HEK293 (cell line): ENCODE measurements around the gene OLFM3.

Experiments
- CTCF ChIA-PET: fragments of 350-600 bp; formaldehyde crosslinking; extraction: SDS; loops from one replicate; lab custom pipeline; 2021; ENCODE audit warnings: antibody characterized with exemption; lab: Yijun Ruan, JAX
- POLR2A ChIA-PET: fragments of 300-600 bp; formaldehyde crosslinking; extraction: SDS; loops from one replicate; lab custom pipeline; 2020; ENCODE audit warnings: antibody characterized with exemption, inconsistent platforms; lab: Yijun Ruan, JAX
- H3K27ac ChIP-seq: fragments of 200-500 bp; sonication (Bioruptor generic); 2 replicates; pipeline ENCODE4 v1.5.1; 2014; ENCODE audit warnings: low read depth, low read length, control low read depth, inconsistent platforms; ENCODE audit errors: extremely low read depth
- H3K36me3 ChIP-seq, 2 experiments: fragments of 200-500 bp in 1 of 2; sonication (Bioruptor generic) in 1 of 2; 1 replicate in 1 of 2; 2 replicates in 1 of 2; pipeline ENCODE4 v1.5.1; 2014 to 2017; ENCODE audit warnings: inconsistent platforms in 2 of 2, low read length in 2 of 2; ENCODE audit not compliant: control insufficient read depth in 2 of 2, insufficient read depth in 1 of 2
- H3K4me1 ChIP-seq: fragments of 200-500 bp; sonication (Bioruptor generic); 2 replicates; pipeline ENCODE4 v1.5.1; 2014; ENCODE audit warnings: mild to moderate bottlenecking, low read length, inconsistent platforms; ENCODE audit not compliant: control insufficient read depth, insufficient read depth
- H3K4me3 ChIP-seq: 2 replicates; pipeline ENCODE4 v1.5.1; 2011; ENCODE audit warnings: low read depth, mild to moderate bottlenecking, control low read depth, low read length, moderate library complexity
- H3K9me3 ChIP-seq: fragments of 200-500 bp; sonication (Bioruptor generic); 2 replicates; pipeline ENCODE4 v1.5.1; 2014; ENCODE audit warnings: low read depth, low read length, inconsistent platforms; ENCODE audit not compliant: control insufficient read depth, insufficient read depth
- GFI1B ChIP-seq: fragments of 450-650 bp; formaldehyde crosslinking; IDR thresholded peaks from 2 replicates; pipeline ENCODE4 v1.5.1; 2016; ENCODE audit warnings: missing biosample characterization, missing genetic modification characterization
- GLIS1 ChIP-seq: fragments of 450-650 bp; formaldehyde crosslinking; IDR thresholded peaks from 2 replicates; pipeline ENCODE4 v1.5.1; 2016; ENCODE audit warnings: missing biosample characterization, missing genetic modification characterization
- SP2 ChIP-seq: fragments of 450-650 bp; formaldehyde crosslinking; IDR thresholded peaks from 2 replicates; pipeline ENCODE4 v1.5.1; 2016; ENCODE audit warnings: missing biosample characterization, missing genetic modification characterization
- ZBTB7A ChIP-seq: fragments of 450-650 bp; formaldehyde crosslinking; IDR thresholded peaks from 2 replicates; pipeline ENCODE4 v1.5.1; 2016; ENCODE audit warnings: low read depth, missing biosample characterization, missing genetic modification characterization
- ZNF10 ChIP-seq: fragments of 450-650 bp; formaldehyde crosslinking; IDR thresholded peaks from 2 replicates; pipeline ENCODE4 v1.5.1; 2017; ENCODE audit warnings: missing biosample characterization, missing genetic modification characterization
- ZNF132 ChIP-seq: fragments of 450-650 bp; formaldehyde crosslinking; IDR thresholded peaks from 2 replicates; pipeline ENCODE4 v1.5.1; 2017; ENCODE audit warnings: missing biosample characterization, missing genetic modification characterization, borderline replicate concordance
- ZNF211 ChIP-seq: fragments of 450-650 bp; formaldehyde crosslinking; IDR thresholded peaks from 2 replicates; pipeline ENCODE4 v1.5.1; 2016; ENCODE audit warnings: low read depth, missing biosample characterization, missing genetic modification characterization
- ZNF292 ChIP-seq: fragments of 450-650 bp; formaldehyde crosslinking; IDR thresholded peaks from 2 replicates; pipeline ENCODE4 v1.5.1; 2016; ENCODE audit warnings: low read depth, missing biosample characterization, missing genetic modification characterization, borderline replicate concordance
- ZNF404 ChIP-seq: fragments of 450-650 bp; formaldehyde crosslinking; IDR thresholded peaks from 2 replicates; pipeline ENCODE4 v1.5.1; 2017; ENCODE audit warnings: missing biosample characterization, missing genetic modification characterization
- ZNF423 ChIP-seq: fragments of 450-650 bp; formaldehyde crosslinking; IDR thresholded peaks from 2 replicates; pipeline ENCODE4 v1.5.1; 2016; ENCODE audit warnings: missing biosample characterization, missing genetic modification characterization
- ZNF530 ChIP-seq: fragments of 450-650 bp; formaldehyde crosslinking; IDR thresholded peaks from 2 replicates; pipeline ENCODE4 v1.5.1; 2016; ENCODE audit warnings: low read depth, missing biosample characterization, missing genetic modification characterization
- ZNF544 ChIP-seq: fragments of 450-650 bp; formaldehyde crosslinking; IDR thresholded peaks from 2 replicates; pipeline ENCODE4 v1.5.0; 2017; ENCODE audit warnings: missing biosample characterization, missing genetic modification characterization
- ZNF596 ChIP-seq: fragments of 450-650 bp; IDR thresholded peaks from 2 replicates; pipeline ENCODE4 v1.5.0; 2018; ENCODE audit warnings: missing biosample characterization, mild to moderate bottlenecking, missing genetic modification characterization, moderate library complexity
- ZNF610 ChIP-seq: fragments of 450-650 bp; formaldehyde crosslinking; IDR thresholded peaks from 2 replicates; pipeline ENCODE4 v1.5.1; 2016; ENCODE audit warnings: missing biosample characterization, missing genetic modification characterization, borderline replicate concordance
- TF ChIP-seq, protein P1 (sequence below): fragments of 450-650 bp; formaldehyde crosslinking; IDR thresholded peaks from 2 replicates; pipeline ENCODE4 v1.5.1; 2016; ENCODE audit warnings: missing biosample characterization, missing genetic modification characterization
- TF ChIP-seq, protein P2 (sequence below): fragments of 450-650 bp; formaldehyde crosslinking; IDR thresholded peaks from 2 replicates; pipeline ENCODE4 v1.5.1; 2016; ENCODE audit warnings: missing biosample characterization, missing genetic modification characterization, low read depth
- TF ChIP-seq, protein P3 (sequence below): fragments of 450-650 bp; formaldehyde crosslinking; IDR thresholded peaks from 2 replicates; pipeline ENCODE4 v1.5.1; 2016; ENCODE audit warnings: missing biosample characterization, missing genetic modification characterization
- TF ChIP-seq, protein P4 (sequence below): fragments of 450-650 bp; formaldehyde crosslinking; IDR thresholded peaks from 2 replicates; pipeline ENCODE4 v1.5.1; 2016; ENCODE audit warnings: missing biosample characterization, missing genetic modification characterization
- TF ChIP-seq, protein P5 (sequence below): fragments of 450-650 bp; formaldehyde crosslinking; IDR thresholded peaks from 2 replicates; pipeline ENCODE4 v1.5.1; 2016; ENCODE audit warnings: missing biosample characterization, missing genetic modification characterization
- TF ChIP-seq, protein P6 (sequence below): IDR thresholded peaks from 2 replicates; pipeline ENCODE4 v1.6.1; 2011; ENCODE audit warnings: mild to moderate bottlenecking, low read depth, low read length, borderline replicate concordance

OLFM3 gene

DNA sequence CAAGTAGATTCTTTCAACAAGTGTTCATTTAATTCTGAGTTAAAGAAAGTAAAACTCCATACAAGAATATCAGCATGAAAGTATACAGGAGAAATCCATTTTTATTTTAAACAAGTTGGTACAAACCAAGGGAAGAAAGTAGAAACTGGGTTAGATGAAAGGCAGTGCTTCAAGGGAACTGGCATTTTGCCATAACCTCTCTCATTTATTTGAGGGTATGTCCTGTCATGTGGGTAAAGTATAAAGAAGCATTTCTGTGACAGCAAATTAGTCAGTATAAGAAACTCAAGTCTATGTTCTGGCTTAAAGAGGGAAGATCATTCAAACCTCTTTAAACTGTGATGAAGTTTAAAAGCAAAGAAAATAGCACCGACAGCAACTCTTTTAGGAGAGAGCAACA, 32.0 kb downstream of the OLFM3 start (continued):
- TF ChIP-seq, protein P1, sequence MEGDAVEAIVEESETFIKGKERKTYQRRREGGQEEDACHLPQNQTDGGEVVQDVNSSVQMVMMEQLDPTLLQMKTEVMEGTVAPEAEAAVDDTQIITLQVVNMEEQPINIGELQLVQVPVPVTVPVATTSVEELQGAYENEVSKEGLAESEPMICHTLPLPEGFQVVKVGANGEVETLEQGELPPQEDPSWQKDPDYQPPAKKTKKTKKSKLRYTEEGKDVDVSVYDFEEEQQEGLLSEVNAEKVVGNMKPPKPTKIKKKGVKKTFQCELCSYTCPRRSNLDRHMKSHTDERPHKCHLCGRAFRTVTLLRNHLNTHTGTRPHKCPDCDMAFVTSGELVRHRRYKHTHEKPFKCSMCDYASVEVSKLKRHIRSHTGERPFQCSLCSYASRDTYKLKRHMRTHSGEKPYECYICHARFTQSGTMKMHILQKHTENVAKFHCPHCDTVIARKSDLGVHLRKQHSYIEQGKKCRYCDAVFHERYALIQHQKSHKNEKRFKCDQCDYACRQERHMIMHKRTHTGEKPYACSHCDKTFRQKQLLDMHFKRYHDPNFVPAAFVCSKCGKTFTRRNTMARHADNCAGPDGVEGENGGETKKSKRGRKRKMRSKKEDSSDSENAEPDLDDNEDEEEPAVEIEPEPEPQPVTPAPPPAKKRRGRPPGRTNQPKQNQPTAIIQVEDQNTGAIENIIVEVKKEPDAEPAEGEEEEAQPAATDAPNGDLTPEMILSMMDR (tag by site-specific recombination), result no peak

DNA sequence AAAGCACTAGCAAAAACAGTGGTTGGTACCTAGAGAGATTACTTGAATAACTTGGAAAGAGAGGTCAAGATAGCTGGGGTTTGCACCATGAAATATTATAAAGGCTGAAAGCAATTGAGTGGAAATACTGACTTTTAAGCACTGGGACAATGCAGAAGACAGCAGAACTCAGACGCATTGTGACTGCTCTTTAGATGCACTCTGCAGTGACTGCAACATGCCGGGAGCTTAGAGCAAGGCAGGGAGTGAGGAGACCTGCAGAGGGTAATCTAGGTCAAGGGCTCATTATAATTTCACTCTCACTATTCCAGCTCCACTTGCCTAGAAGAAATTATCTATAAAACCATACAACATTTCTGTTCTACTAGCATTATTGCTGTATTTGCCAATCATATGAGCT, 36.6 kb downstream of the OLFM3 start:
- Histone ChIP-seq H3K36me3 (no peaks in the 10 kb centered on the region), H3K4me3 (no peak overlapping the region), H3K27ac (no peak overlapping the region), H3K4me1 (no peaks in the 10 kb centered on the region), H3K9me3 (no peaks in the 10 kb centered on the region)
- CTCF ChIA-PET, result interaction anchor here (1.5 kb wide), 1 partner anchor 11 kb away, joined by 5 read pairs; no protein-coding TSS in a partner anchor
- TF ChIP-seq ZNF292 (tag by site-specific recombination), result no peak
- no peak for TF ChIP-seq ZNF423 (tag by site-specific recombination)
- TF ChIP-seq GLIS1 (tag by site-specific recombination), result no peak
- no peak for TF ChIP-seq GFI1B
- no peak for TF ChIP-seq SP2 (tag by site-specific recombination)
- TF ChIP-seq ZNF544 (tag by site-specific recombination), result no peak
- TF ChIP-seq ZNF610 (tag by site-specific recombination), result no peak
- TF ChIP-seq ZNF530 (tag by site-specific recombination), result no peak
- TF ChIP-seq ZNF132 (tag by site-specific recombination), result no peak
- TF ChIP-seq, protein P2, sequence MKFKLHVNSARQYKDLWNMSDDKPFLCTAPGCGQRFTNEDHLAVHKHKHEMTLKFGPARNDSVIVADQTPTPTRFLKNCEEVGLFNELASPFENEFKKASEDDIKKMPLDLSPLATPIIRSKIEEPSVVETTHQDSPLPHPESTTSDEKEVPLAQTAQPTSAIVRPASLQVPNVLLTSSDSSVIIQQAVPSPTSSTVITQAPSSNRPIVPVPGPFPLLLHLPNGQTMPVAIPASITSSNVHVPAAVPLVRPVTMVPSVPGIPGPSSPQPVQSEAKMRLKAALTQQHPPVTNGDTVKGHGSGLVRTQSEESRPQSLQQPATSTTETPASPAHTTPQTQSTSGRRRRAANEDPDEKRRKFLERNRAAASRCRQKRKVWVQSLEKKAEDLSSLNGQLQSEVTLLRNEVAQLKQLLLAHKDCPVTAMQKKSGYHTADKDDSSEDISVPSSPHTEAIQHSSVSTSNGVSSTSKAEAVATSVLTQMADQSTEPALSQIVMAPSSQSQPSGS, result no peak
- TF ChIP-seq, protein P3, sequence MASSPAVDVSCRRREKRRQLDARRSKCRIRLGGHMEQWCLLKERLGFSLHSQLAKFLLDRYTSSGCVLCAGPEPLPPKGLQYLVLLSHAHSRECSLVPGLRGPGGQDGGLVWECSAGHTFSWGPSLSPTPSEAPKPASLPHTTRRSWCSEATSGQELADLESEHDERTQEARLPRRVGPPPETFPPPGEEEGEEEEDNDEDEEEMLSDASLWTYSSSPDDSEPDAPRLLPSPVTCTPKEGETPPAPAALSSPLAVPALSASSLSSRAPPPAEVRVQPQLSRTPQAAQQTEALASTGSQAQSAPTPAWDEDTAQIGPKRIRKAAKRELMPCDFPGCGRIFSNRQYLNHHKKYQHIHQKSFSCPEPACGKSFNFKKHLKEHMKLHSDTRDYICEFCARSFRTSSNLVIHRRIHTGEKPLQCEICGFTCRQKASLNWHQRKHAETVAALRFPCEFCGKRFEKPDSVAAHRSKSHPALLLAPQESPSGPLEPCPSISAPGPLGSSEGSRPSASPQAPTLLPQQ (tag by site-specific recombination), result no peak
- TF ChIP-seq, protein P4, sequence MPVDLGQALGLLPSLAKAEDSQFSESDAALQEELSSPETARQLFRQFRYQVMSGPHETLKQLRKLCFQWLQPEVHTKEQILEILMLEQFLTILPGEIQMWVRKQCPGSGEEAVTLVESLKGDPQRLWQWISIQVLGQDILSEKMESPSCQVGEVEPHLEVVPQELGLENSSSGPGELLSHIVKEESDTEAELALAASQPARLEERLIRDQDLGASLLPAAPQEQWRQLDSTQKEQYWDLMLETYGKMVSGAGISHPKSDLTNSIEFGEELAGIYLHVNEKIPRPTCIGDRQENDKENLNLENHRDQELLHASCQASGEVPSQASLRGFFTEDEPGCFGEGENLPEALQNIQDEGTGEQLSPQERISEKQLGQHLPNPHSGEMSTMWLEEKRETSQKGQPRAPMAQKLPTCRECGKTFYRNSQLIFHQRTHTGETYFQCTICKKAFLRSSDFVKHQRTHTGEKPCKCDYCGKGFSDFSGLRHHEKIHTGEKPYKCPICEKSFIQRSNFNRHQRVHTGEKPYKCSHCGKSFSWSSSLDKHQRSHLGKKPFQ, result no peak
- TF ChIP-seq, protein P5, sequence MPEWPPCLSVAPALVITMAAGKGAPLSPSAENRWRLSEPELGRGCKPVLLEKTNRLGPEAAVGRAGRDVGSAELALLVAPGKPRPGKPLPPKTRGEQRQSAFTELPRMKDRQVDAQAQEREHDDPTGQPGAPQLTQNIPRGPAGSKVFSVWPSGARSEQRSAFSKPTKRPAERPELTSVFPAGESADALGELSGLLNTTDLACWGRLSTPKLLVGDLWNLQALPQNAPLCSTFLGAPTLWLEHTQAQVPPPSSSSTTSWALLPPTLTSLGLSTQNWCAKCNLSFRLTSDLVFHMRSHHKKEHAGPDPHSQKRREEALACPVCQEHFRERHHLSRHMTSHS (tag by site-specific recombination), result no peak
- TF ChIP-seq, protein P6, sequence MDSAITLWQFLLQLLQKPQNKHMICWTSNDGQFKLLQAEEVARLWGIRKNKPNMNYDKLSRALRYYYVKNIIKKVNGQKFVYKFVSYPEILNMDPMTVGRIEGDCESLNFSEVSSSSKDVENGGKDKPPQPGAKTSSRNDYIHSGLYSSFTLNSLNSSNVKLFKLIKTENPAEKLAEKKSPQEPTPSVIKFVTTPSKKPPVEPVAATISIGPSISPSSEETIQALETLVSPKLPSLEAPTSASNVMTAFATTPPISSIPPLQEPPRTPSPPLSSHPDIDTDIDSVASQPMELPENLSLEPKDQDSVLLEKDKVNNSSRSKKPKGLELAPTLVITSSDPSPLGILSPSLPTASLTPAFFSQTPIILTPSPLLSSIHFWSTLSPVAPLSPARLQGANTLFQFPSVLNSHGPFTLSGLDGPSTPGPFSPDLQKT, result no peak
- no peak for TF ChIP-seq ZNF404
- TF ChIP-seq ZNF211, result no peak
- no peak for TF ChIP-seq ZBTB7A (tag by site-specific recombination)
- no peak for TF ChIP-seq ZNF596
- TF ChIP-seq ZNF10 (tag by site-specific recombination), result no peak
- TF ChIP-seq, all 188 proteins: peak for 0
- POLR2A ChIA-PET, result no interaction called here
